ENCODE data around the gene DHX16.

Gene DHX16

GRCh38 chr6:30691208-30691847 lies 18.5 kb upstream of the DHX16 start:
- no peak for DNase-seq

GRCh38 chr6:30690403-30691207 lies 17.8 kb upstream of the DHX16 start, which contains the start of gene NRM:
Gene NRM, minus strand, starts transcription at chr6:30690984. Its CDS starts 10 bp downstream, at chr6:30690974.
- DNase-seq = peak; percentile 84

GRCh38 chr6:30689985-30690384 lies 17.2 kb upstream of the DHX16 start:
- no peak for DNase-seq

GRCh38 chr6:30689022-30689865 lies 16.4 kb upstream of the DHX16 start:
- DNase-seq = no peak

GRCh38 chr6:30688569-30688968 lies 15.8 kb upstream of the DHX16 start:
- no peak for DNase-seq

GRCh38 chr6:30687659-30688431 lies 15.0 kb upstream of the DHX16 start:
- no peak for DNase-seq

- peak; percentile 93 for DNase-seq
Observed at GRCh38 chr6:30686908-30687658, 14.3 kb upstream of the DHX16 start.

GRCh38 chr6:30686009-30686907 lies 13.5 kb upstream of the DHX16 start, which contains the start of gene PPP1R18:
Gene PPP1R18, minus strand, starts transcription at chr6:30686645. Its CDS starts 627 bp downstream, at chr6:30686018.
- peak; percentile 90 for DNase-seq

GRCh38 chr6:30685157-30686008 lies 12.6 kb upstream of the DHX16 start:
- peak; percentile 44 for DNase-seq

- peak; percentile 75 for DNase-seq
Observed at GRCh38 chr6:30684386-30685156, 11.8 kb upstream of the DHX16 start.

GRCh38 chr6:30683980-30684338 lies 11.2 kb upstream of the DHX16 start:
- no peak for DNase-seq

GRCh38 chr6:30683183-30683979 lies 10.6 kb upstream of the DHX16 start:
- DNase-seq = no peak

GRCh38 chr6:30682143-30683117 lies 9.6 kb upstream of the DHX16 start:
- DNase-seq = peak; percentile 91

- DNase-seq = no peak
Observed at GRCh38 chr6:30681766-30682142, 8.9 kb upstream of the DHX16 start.

GRCh38 chr6:30679765-30680535 lies 7.1 kb upstream of the DHX16 start:
- no peak for DNase-seq
